Osteoblast (primary cell): ENCODE measurements around the gene NAPSA. TPM values are rescaled to one million over a fixed set of nuclear protein-coding genes. Genes with fewer than 3 reads are reported as not detected.

Experiments used
- DNase-seq: peaks from one replicate; pipeline ENCODE4 v3.0.0; 2011; ENCODE audit warnings: low spot score, mixed read lengths; ENCODE audit not compliant: insufficient read length; ENCODE audit errors: missing footprints
- H2AFZ ChIP-seq: 2 replicates; pipeline ENCODE4 v1.6.0; 2011; ENCODE audit warnings: mild to moderate bottlenecking, low read length
- H3K27ac ChIP-seq: 2 replicates; pipeline ENCODE4 v1.5.1; 2011; ENCODE audit warnings: mild to moderate bottlenecking, low read depth, low read length, moderate library complexity
- H3K27me3 ChIP-seq: 2 replicates; pipeline ENCODE4 v1.6.0; 2012; ENCODE audit warnings: mild to moderate bottlenecking, control low read depth, inconsistent platforms, low read length, moderate library complexity; ENCODE audit not compliant: insufficient read depth
- H3K36me3 ChIP-seq: 2 replicates; pipeline ENCODE4 v1.5.1; 2011; ENCODE audit warnings: mild to moderate bottlenecking, low read length, control low read depth, moderate library complexity; ENCODE audit not compliant: insufficient read depth
- H3K4me1 ChIP-seq: 2 replicates; pipeline ENCODE4 v1.5.1; 2011; ENCODE audit warnings: mild to moderate bottlenecking, low read length, control low read depth, moderate library complexity; ENCODE audit not compliant: insufficient read depth
- H3K4me2 ChIP-seq: 2 replicates; pipeline ENCODE4 v1.6.0; 2011; ENCODE audit warnings: mild to moderate bottlenecking, low read length; ENCODE audit not compliant: insufficient read depth
- H3K4me3 ChIP-seq: fragments of 200-600 bp; sonication (generic); 3 replicates; pipeline ENCODE4 v1.5.1; 2012; ENCODE audit warnings: mild to moderate bottlenecking, low read length, inconsistent platforms; ENCODE audit not compliant: insufficient read depth
- H3K79me2 ChIP-seq: 2 replicates; pipeline ENCODE4 v1.6.0; 2012; ENCODE audit warnings: mild to moderate bottlenecking, low read length, control low read depth, inconsistent platforms; ENCODE audit not compliant: insufficient read depth
- H3K9me3 ChIP-seq: 2 replicates; pipeline ENCODE4 v1.5.1; 2011; ENCODE audit warnings: low read depth, low read length, control low read depth
- H4K20me1 ChIP-seq: 2 replicates; pipeline ENCODE4 v1.6.0; 2012; ENCODE audit warnings: mild to moderate bottlenecking, low read length, control low read depth; ENCODE audit not compliant: insufficient read depth
- total RNA-seq: library from RNA; depleted of rRNA; stranded (reverse); fragments of >200 nt; gene quantifications from 2 replicates; pipeline ENCODE4 v1.2.3, GENCODE V29; 2012
- TF ChIP-seq, protein P1 (sequence below): IDR thresholded peaks from 2 replicates; pipeline ENCODE4 v1.5.1; 2011; ENCODE audit warnings: mild to moderate bottlenecking, low read depth, low read length, moderate library complexity; ENCODE audit errors: extremely low read depth

NAPSA gene
- total RNA-seq, 1 donor = under 0.01 TPM

DNA sequence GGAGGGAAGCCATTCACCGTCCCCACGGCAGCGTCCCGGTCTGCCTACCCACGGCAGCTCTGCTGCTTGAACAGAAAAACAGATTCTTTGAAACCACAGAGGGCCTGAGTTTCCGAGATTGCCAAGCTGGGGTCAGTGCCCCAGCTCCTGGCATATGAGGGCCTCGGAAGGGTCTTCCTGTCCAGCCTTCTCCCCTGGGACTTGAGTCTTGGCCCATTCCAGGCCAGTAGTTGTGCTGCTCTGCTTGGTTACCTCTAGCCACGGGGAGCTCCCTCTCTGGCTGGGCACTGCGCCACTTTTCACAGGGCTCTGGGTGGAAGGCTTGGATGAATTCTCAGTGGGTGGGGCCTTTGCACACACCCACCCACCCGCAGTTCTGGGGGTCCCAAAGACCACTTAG is 44.7 kb upstream of the NAPSA start:
- DNase-seq = no peak
- Histone ChIP-seq H3K4me3 (no peak overlapping the region), H3K27ac (no peak overlapping the region), H2AFZ (no peak overlapping the region), H3K4me1 (no peaks in the 10 kb centered on the region), H3K9me3 (no peaks in the 10 kb centered on the region), H3K4me2 (no peak overlapping the region), H3K79me2 (no peaks in the 10 kb centered on the region), H3K36me3 (peaks cover 3% of the 10 kb centered on the region), H3K27me3 (no peaks in the 10 kb centered on the region), H4K20me1 (no peaks in the 10 kb centered on the region)
- TF ChIP-seq, protein P1, sequence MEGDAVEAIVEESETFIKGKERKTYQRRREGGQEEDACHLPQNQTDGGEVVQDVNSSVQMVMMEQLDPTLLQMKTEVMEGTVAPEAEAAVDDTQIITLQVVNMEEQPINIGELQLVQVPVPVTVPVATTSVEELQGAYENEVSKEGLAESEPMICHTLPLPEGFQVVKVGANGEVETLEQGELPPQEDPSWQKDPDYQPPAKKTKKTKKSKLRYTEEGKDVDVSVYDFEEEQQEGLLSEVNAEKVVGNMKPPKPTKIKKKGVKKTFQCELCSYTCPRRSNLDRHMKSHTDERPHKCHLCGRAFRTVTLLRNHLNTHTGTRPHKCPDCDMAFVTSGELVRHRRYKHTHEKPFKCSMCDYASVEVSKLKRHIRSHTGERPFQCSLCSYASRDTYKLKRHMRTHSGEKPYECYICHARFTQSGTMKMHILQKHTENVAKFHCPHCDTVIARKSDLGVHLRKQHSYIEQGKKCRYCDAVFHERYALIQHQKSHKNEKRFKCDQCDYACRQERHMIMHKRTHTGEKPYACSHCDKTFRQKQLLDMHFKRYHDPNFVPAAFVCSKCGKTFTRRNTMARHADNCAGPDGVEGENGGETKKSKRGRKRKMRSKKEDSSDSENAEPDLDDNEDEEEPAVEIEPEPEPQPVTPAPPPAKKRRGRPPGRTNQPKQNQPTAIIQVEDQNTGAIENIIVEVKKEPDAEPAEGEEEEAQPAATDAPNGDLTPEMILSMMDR = no peak

DNA sequence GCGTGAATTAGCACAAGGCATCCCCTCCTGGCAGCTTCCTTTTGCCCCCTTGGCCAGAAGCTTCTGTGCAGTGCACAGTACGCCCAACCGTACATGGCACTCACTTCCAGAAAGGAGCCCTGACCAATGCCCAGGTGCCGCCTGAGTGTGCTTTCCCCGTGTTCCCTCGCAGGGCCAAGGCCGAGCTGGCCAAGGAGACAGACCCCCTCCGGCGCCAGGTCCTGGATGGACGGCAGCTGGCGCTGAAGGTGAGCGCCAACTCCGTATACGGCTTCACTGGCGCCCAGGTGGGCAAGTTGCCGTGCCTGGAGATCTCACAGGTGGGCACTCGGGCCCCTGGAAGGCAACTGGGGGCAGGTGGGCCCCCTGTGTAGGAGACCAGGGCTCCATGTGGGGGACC is 43.9 kb upstream of the NAPSA start:
- TF ChIP-seq, protein P1 = no peak
- Histone ChIP-seq H3K4me3 (no peak overlapping the region), H3K9me3 (no peaks in the 10 kb centered on the region), H3K4me2 (no peak overlapping the region), H3K27ac (no peak overlapping the region), H4K20me1 (no peaks in the 10 kb centered on the region), H3K79me2 (no peaks in the 10 kb centered on the region), H3K27me3 (no peaks in the 10 kb centered on the region), H3K4me1 (no peaks in the 10 kb centered on the region), H2AFZ (no peak overlapping the region), H3K36me3 (peaks cover 3% of the 10 kb centered on the region)
- no peak for DNase-seq

GRCh38 chr19:50406829-50407228 is 41.4 kb upstream of the NAPSA start:
- Histone ChIP-seq H3K36me3 (peaks cover 3% of the 10 kb centered on the region), H3K79me2 (no peaks in the 10 kb centered on the region), H3K27me3 (no peaks in the 10 kb centered on the region), H3K9me3 (no peaks in the 10 kb centered on the region), H3K4me3 (no peak overlapping the region), H3K4me1 (no peaks in the 10 kb centered on the region), H3K27ac (no peak overlapping the region), H2AFZ (no peak overlapping the region), H3K4me2 (no peak overlapping the region), H4K20me1 (no peaks in the 10 kb centered on the region)
- TF ChIP-seq, protein P1 = no peak
- DNase-seq = no peak

- no peaks in the 10 kb centered on the region for H3K79me2 ChIP-seq
- H3K27me3 ChIP-seq = no peaks in the 10 kb centered on the region
- H2AFZ ChIP-seq = no peak overlapping the region
- no peaks in the 10 kb centered on the region for H4K20me1 ChIP-seq
- H3K4me3 ChIP-seq = no peak overlapping the region
- no peak for DNase-seq
- TF ChIP-seq, protein P1 = no peak
- no peak overlapping the region for H3K4me2 ChIP-seq
- no peaks in the 10 kb centered on the region for H3K4me1 ChIP-seq
- H3K9me3 ChIP-seq = no peaks in the 10 kb centered on the region
- H3K27ac ChIP-seq = no peak overlapping the region
- H3K36me3 ChIP-seq = peaks cover 3% of the 10 kb centered on the region
Measured at GRCh38 chr19:50406156-50406820, 40.8 kb upstream of the NAPSA start.
